NCI-H1105 (cell line): Measurements from ENCODE around the gene TMEM19.

ENCODE experiments used
- DNase-seq: peaks from one replicate; lab custom pipeline; 2025; lab: John Stamatoyannopoulos, UW

Gene TMEM19

DNA sequence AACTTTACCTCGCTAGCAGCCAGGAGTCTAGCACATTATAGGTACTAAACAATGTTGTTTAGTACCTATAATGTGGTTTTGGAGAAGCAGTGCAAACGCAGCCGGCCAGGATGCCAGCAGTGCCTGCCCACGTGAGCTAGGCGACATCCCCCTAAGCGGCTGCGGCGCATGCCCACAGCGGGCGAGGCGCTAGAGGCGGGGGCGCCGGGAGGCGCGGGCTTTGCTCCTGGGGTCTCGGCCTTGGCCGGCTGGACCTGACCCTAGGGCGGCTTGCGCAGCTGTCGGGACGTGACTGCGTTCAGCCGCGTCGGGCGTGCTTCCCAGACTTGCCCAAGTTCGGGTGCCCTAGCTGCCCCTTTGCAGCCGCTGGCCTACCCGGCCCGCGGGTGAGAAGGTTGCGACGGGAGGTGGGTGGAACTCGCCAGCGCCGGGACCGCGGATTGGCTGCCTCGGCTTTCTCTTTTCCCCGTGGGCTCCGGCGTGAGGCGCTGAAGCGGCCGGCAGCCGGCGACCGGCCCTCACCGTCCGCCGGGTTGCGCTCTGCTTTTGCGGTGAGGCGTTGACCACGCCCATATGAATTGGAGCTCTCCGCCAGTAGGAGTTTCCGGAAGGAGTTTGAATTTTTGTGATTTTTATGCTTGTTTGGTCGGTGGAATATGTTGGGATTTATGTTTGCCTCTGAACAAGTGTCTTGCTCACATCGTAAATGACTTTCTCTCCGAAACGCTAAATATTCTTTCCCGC, at the start of gene TMEM19:
TSS of gene TMEM19 (plus strand) at position 169 of the 744 bp plus-strand sequence. CDS start 599 bp downstream, outside the sequence.
- peak; percentile 84 for DNase-seq

DNA sequence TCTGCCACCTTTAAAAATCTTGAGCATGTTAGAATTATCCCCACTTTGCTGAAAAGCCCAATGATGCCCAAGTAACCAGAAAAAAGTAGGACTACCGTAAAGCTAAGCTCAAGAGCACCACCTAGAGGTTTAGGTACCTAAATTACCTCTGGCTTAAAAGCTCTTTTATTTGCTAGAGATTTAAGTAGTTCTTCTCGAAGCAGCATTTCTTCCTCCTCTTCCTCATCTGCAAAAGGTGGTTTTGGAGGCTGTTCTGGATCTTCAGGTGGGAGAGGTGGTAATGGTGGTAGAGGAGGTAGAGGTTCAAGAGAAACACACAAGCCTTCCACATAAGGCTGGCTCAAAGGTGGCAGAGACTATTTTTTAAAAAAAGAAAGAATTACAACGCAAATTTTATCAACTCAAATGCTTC, 49.2 kb upstream of the TMEM19 start:
- peak; percentile 48 for DNase-seq

DNA sequence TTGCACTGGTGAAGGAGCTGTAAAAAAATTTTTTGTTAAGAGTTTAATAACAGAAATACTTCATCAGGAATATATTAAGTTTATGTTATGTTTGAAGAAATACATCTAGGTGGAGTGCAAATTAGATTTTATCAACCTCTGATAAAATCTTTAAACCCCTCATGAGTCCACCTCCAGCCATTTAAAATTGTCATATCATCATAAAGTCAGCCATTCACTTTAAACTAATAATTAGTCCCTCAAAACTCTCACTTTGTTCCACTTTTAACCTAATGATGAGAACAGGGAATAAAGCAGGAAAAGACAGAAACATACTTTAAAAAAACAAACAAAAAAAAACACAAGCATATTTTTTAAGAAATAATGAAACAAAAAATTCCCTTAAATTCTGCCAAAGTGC, 47.4 kb upstream of the TMEM19 start:
- DNase-seq: no peak

DNA sequence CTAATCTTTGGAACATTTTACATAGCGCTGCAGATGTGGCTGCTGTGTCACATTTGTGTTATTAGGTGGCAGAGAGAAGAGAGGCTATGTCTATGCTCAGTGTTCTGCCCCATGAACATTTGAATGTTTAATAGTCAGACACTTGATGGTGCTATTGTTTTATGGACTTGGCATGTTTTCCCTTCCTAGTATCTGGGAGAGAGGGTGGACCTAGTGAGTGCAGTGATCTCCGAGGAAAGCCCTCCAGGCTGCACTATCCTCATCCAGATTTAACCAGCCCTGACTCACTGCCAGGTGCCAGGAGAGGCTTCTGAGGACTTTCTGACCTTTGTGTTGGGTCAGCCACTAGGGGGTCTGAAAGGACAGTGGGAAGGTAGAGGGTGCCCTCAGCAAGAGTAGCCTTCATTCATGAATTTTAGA, 46.5 kb upstream of the TMEM19 start:
- DNase-seq: peak; percentile 7

DNA sequence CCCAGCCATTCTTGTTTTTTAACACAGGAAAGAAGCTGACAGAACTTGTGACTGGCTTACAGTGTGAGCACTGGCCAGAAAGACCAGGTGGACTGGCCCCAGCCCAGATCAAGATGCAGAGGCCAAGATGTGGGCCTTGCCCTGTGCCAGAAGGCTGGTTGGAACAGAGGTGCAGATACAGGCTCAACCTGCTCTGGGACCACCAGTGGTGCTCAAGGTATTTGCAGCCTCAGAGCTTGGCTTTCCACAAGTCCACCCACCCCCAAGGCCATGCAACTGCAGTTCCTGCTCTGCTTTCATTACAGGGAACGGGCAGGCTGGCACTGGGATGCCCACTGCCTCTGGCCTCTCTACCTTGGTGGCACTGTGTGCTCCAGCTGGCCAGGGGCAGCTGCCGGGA, 45.6 kb upstream of the TMEM19 start:
- no peak for DNase-seq

DNA sequence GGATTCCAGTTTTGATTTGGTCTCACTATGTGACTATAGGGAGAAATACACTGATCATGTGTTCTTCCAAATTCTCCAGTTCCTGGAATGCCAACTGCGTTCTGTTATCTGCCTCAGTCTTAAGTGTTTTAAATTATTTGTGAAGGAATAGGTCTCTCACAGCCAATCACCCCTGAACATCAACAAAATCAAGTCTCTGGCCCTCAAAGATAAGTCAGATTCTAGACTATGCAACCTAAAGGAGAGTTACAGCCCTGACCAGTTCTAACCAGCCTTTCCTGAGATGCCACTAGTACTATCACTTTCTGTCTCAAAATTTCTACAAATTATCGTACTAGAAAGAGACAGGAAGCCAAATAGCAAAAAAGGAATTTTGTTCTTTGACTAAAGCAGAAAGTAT, 44.5 kb upstream of the TMEM19 start:
- no peak for DNase-seq

DNA sequence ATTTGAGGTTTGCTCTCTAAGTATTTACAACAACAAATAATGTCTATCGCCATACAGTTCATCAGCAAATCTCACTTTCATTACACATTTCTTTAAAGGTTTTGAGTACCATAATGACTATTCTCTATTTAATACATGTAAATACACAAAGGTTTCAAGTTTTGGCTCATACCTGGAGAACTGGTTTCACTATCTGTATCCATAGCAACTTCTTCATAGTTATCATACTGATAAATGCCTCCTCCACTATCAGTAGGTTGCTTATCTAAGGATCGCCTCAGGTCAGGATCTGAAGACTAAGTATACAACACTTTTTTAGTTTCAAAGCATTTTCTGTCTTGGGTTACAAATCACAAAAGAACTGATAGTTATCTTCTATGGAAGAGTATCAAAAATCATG, 43.6 kb upstream of the TMEM19 start:
- DNase-seq: no peak

DNA sequence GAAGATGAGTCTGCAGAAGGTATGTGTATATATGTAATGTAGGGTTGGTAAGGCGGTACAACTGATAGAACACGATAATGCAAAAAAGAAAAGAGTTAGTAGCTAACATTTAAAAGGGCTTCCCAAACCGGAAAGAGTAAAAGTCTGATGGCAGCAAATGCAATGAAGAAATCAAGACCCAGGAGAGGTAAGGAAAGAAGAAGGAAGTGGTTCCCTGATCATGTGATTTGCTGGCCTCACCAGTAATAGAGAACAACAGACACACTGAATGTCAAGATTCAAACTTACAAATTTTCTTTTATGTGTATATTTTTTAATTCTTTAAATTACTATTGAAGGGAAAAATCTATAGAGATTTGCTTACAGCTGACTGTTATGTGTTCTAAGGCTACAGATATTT, 40.6 kb upstream of the TMEM19 start:
- DNase-seq: no peak

DNA sequence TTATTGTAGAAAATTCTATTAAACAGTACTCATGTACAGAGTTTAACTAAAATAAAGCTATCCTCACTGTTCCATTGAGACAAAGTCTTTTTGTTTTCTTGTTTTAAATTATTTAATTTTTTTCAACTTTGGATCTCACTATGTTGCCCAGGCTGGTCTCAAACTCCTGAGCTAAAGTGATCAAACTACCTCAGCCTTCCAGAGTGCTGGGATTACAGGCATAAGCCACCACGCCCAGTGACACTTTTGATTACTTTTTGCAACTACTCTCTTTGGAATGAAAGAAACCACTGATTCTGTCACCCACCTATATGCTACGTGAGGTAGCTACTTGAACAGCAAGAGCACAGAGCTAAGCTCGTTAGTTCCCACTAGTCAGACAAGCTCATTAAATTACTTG, 39.4 kb upstream of the TMEM19 start:
- no peak for DNase-seq

DNA sequence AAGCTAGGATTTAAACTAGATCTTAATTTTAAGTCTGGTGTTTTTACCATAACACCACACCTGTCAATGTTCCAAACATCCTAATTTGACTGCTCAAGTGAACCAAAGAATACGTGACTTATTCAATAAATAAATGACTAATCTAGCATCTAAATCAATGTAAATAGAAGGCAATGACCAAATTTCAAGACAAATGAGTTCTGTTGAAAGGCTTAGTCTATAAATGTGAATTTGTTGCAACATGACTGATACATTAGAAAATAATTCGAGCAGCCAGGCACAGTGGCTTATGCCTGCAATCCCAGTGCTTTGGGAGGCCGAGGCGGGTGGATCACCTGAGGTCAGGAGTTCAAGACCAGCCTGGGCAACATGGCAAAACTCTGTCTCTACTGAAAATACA, 37.3 kb upstream of the TMEM19 start:
- no peak for DNase-seq

DNA sequence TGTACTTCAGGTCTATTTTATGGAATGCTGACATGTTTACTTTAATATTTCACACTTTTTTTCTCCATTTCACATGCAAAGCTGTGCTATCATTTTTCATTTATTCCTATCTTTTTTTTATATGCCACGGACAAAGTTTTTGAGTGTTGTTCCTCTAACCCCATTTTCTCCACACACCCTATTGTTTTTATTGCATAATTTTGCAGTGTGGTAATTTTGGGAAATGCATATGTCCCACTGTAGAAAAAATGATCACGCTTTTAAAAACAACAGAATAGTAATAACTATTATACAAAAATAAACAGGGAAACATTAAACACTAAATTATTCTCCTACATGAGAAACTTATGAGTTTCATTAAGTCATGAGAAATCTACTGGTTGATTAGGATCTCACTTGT, 36.5 kb upstream of the TMEM19 start:
- DNase-seq: no peak

DNA sequence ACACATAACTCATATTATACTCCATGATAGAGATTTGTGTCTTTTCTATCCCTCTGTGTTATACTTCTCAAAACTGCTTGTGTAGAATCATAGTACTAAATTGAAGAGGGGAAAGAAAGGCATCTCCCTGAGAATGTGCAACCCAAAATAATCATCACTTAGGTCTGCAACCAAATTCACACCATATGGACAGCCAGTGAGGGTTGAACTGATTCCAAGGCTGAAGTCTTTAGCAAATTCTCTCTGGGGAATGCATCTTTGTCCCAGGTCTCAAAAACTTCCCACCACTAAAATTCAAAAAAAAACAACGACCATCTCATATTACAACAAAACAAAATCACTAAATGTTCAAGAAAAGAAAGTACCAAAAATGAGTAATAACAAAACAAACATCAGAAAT, 33.2 kb upstream of the TMEM19 start:
- no peak for DNase-seq

DNA sequence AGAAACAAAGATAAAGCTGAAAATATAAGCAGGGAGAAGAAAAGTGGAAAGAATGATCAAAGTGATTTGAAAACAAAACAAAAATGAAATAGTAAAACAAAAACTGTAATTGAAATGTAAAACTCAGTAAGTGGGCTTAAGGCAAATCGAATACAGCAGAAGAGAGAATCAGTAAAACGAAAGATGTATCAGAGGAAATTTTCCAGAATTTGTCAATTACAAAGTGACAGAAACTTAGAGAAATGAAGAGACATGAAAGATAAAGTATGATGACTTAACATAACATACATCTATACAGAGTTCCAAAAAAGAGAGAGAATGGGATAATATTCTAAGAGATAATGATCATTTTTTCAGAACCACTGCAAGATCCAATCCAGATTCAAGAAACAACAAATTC, 32.7 kb upstream of the TMEM19 start:
- DNase-seq: no peak

DNA sequence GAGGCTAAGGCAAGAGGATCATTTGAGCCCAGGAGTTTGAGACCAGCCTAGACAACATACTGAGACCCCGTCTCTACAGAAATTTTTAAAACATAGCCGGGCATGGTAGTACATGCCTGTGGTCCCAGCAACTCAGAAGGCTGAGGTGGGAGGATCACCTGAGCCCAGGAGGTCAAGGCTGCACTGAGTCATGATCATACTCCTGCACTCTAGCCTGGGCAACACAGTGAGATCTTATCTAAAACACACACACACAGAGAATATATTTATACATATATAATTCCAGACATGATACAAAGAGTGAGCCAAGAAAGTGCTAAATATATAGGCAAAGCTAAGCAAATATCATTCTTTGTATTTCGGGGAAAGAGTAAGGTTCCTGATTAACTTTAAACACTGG, 31.7 kb upstream of the TMEM19 start:
- no peak for DNase-seq

DNA sequence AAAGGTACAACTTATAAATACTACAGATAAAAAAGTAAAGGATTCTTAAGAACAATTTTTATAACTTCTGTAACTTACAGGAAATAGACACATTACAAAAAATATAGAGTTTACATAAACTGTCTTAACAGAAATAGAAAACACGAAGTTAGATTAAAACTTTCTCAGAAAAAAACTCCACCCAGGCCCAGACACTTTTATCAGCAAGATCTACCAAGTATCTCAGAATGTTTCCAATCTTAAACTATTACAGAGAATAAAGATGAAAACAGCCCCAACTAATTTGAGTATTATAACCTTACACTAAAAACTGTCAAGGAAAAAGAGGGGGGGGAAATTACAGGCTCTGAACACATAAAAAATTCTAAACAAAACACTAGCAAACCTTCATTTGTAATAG, 30.4 kb upstream of the TMEM19 start:
- DNase-seq: no peak

DNA sequence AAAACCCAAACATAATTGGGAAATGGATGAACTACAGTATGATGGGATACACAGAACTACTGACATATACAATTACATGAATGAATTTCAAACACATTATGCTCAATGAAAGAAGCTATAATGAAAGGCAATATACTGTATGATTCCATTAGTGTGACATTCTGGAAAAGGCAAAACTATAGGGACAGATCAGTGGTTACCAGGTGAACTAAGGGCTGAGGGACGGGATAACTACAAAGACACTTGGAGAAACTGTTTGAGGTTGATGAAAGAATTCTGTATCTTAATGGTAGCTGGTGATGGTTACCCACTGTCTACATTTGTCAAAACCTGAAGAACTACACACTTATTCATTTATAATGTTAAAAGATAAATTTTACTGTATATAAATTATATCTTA, 30.0 kb upstream of the TMEM19 start:
- DNase-seq: no peak

DNA sequence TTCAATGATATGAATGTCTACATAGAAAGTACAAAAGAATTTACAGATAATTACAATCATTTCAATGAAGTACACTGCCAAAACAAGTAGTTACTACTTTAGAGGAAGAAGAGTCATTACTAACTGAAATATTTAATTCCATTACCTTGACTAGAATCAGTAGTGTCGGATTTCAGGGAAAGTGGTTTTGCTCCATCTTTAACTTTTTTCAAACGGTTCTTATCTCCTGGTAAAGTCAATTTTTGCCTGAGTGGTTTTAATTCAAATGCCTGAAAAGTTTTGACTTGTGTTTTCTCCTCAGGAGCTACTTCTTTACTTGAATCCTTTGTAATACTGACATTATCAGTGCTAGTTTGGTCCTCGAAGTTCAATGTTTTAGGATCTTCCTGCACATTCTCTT, 29.1 kb upstream of the TMEM19 start:
- no peak for DNase-seq

DNA sequence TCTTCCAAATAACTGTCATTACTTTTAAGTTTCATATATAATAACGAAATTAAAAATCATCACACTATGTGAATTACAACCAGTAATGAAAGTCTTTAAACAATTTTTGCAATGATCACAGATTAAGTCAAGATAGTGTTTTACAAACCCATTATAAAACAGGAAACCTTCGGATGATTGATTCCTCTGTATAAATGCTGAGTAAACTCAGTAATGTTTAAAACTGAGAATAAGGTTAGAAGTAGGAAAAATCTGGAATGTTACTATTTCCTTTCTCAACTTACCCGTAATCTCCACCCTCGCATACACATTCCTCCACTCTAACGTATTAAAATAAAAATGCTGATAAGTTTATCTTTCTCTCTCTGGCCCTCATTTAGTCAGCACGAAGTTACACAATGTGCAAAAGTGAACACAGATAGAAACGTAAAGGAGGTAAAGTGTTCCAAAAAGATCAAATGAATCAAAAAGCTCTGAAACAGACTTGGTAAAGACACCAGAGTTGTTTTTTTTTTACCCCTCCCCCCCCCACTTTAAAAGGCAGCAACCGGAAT, 23.8 kb upstream of the TMEM19 start:
- no peak for DNase-seq

DNA sequence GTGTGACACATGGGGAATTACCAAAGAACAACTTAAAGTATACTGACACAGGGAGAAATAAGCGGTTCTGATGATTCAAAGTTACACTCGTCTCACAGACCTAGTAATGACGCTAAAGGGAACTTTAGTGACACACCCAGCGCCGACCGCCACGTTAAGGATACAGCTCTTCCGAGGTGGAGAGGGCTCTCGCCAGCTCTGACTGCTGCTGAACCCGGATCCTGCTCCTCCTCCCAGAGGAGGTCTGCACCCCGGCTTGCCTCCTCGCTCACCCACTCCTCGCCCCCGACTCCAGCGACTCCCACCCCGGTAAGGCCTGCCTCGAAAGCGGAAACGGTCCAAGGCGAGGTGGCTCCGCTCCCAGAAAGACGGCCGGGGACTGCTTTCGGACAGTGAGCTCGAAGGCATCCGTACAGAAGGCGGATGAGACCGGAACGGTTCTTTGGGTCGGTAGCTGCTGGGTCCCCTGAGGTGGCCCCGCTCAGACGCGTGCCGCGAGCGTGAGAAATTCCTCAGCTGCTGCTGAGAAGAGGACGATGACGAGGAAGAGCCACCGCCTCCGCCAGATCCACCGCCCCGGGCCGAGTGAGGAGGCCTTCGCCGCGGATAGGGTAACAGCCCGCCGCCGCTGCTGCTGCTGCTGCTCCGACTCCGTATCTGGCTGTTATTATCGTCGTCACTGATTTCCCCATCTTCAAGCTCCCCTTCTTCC, 22.9 kb upstream of the TMEM19 start:
- peak; percentile 12 for DNase-seq

DNA sequence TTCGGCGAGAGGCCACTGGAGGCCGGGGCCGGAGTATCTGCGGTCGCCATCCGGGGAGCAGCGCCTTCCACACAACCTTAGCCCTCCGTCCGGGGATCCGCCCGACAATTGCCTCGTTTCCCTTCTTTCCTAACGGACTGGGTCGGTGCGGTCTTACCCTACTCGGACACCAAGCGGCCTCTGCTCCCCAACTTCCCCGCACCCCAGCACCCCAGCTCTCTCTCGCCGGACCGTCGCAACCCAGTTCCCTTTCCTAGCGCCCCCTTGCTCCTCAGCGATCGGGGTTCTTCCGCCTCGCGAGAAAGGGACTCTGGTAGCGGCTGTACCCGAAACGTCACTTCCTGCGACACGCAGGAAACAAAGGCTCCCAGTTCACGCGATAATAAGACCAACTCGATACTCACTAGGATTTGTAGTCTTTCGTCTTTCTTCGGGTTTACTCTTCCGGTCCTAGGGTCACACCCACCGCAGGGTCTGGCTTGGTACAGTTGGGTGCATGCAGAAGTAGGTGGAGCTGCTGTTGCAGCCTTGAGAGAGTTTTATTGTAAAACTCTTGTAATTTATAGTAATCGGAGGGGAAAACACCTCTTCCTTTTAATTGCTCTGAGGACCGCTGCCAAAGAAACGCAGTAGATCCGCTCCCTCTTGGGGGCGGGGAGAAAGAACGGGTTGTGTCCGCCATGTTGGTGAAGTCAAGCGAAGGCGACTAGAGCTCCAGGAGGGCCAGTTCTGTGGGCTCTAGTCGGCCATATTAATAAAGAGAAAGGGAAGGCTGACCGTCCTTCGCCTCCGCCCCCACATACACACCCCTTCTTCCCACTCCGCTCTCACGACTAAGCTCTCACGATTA, 22.1 kb upstream of the TMEM19 start, which contains the start of the genes THAP2 and ZFC3H1:
TSS of gene THAP2 (plus strand) at position 741 of the 850 bp plus-strand sequence. CDS start 209 bp downstream, outside the sequence.
TSS of gene ZFC3H1 (minus strand) at position 288 of the 850 bp plus-strand sequence. CDS start at position 50, 238 bp downstream.
- DNase-seq: peak; percentile 99

DNA sequence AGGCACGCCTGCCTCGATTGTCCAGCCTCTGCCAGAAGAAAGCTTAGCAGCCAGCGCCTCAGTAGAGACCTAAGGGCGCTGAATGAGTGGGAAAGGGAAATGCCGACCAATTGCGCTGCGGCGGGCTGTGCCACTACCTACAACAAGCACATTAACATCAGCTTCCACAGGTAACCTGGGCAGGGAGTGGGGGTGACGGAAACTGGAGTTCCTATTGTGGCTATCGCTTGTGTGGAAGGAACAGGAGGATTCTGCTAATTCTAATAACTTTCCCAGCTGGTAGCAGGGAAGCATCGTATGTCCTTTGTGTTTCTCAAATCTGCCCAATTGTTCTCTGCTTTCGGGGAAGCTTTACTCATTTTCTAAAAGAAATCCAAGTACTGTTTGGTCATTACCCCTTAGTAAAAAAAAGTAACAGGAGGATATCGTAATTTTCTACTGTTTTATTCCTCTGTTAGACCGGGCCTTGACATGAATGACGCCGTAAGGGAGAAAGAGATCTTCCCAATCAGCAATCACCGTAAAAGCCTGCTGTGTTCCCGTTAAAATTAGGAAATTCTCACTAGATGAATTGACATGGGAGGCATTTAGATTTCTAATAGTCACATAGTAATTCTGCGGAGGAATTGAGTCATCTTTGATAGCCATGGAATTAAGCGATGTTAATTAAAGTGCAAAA, 21.3 kb upstream of the TMEM19 start:
- peak; percentile 65 for DNase-seq

DNA sequence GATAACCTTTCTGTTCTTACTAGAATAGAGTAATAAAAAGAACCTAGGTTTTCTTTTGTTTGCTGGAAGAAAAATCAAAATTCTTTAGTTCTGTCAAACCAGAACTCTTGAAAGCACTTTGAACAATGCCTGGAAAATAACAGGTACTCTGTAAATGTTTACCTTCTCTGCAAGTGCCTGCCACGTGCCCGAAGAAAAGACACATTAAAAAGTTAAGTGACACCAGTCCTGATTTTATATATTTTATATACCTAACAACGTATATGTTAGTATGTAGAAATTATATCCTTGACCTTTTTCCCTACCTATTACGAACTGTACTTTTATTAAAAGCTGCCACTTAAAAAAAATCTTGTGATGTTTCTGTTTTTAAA, 20.8 kb upstream of the TMEM19 start:
- DNase-seq: no peak
